Chondrocyte (in vitro differentiated cells): ENCODE measurements around the gene MRPL37. TPM values are rescaled to one million over a fixed set of nuclear protein-coding genes. Genes with fewer than 3 reads are reported as not detected.
"Not testable (repeated sequence)": the region's sequence is repeated elsewhere in the genome, so short reads cannot be mapped to it uniquely, and the experiment has no call there.

Source experiments
- DNase-seq: peaks from one replicate; pipeline ENCODE4 v3.0.0; 2021; ENCODE audit warnings: mixed read lengths, low spot score
- H3K27ac Mint-ChIP-seq: one replicate; pipeline ENCODE4 v1.8.0; 2021; ENCODE audit warnings: mild to moderate bottlenecking, moderate library complexity, mixed read lengths; ENCODE audit not compliant: unreplicated experiment
- H3K27me3 Mint-ChIP-seq: 2 replicates; pipeline ENCODE4 v1.8.0; 2021; ENCODE audit warnings: low read depth, mixed read lengths
- H3K36me3 Mint-ChIP-seq: 2 replicates; pipeline ENCODE4 v1.8.0; 2021; ENCODE audit warnings: low read depth, mixed read lengths
- H3K4me1 Mint-ChIP-seq: 2 replicates; pipeline ENCODE4 v1.8.0; 2021; ENCODE audit warnings: low read depth, mild to moderate bottlenecking, mixed read lengths
- H3K4me3 Mint-ChIP-seq: one replicate; pipeline ENCODE4 v1.8.0; 2021; ENCODE audit warnings: mild to moderate bottlenecking, moderate library complexity, mixed read lengths; ENCODE audit not compliant: unreplicated experiment
- H3K9me3 Mint-ChIP-seq: 2 replicates; pipeline ENCODE4 v1.8.0; 2021; ENCODE audit warnings: low read depth, mixed read lengths
- CTCF ChIP-seq: fragments of 200-600 bp; sonication (generic); IDR thresholded peaks from 2 replicates; pipeline ENCODE4 v1.5.0; 2021; ENCODE audit warnings: antibody characterized with exemption, mild to moderate bottlenecking, moderate library complexity
- total RNA-seq: library from RNA; stranded (reverse); gene quantifications from 3 replicates; pipeline ENCODE4 v1.2.1, GENCODE V29; 2021

MRPL37 gene
- total RNA-seq, 1 donor from 2014 or later: 66.9 TPM

GRCh38 chr1:54204199-54204598 lies 4.2 kb downstream of the MRPL37 start:
- Mint-ChIP-seq H3K27ac (no peak overlapping the region), H3K36me3 (peaks cover 21% of the 10 kb centered on the region), H3K9me3 (no peaks in the 10 kb centered on the region), H3K4me1 (peaks cover 32% of the 10 kb centered on the region), H3K4me3 (no peak overlapping the region), H3K27me3 (no peaks in the 10 kb centered on the region)
- TF ChIP-seq CTCF: no peak
- DNase-seq: no peak

- Mint-ChIP-seq H3K4me3 (no peak overlapping the region), H3K27me3 (no peaks in the 10 kb centered on the region), H3K4me1 (peaks cover 5% of the 10 kb centered on the region), H3K9me3 (no peaks in the 10 kb centered on the region), H3K36me3 (peaks cover 40% of the 10 kb centered on the region), H3K27ac (no peak overlapping the region)
- no peak for TF ChIP-seq CTCF
- no peak for DNase-seq
These were observed 7.3 kb downstream of the MRPL37 start for GRCh38 chr1:54207287-54207686.

GRCh38 chr1:54207896-54208295 lies 7.9 kb downstream of the MRPL37 start:
- H3K9me3 Mint-ChIP-seq, H3K4me3 Mint-ChIP-seq, H3K27ac Mint-ChIP-seq, H3K27me3 Mint-ChIP-seq, H3K4me1 Mint-ChIP-seq, DNase-seq: not testable (repeated sequence)
- H3K36me3 Mint-ChIP-seq: peaks cover 44% of the 10 kb centered on the region

- Mint-ChIP-seq H3K36me3 (peaks cover 54% of the 10 kb centered on the region), H3K9me3 (no peaks in the 10 kb centered on the region), H3K27me3 (no peaks in the 10 kb centered on the region), H3K4me3 (no peak overlapping the region), H3K27ac (no peak overlapping the region), H3K4me1 (no peaks in the 10 kb centered on the region)
- TF ChIP-seq CTCF: no peak
- DNase-seq: no peak
These were observed 12.9 kb downstream of the MRPL37 start for GRCh38 chr1:54212872-54213271.

GRCh38 chr1:54215523-54215922 lies 15.6 kb downstream of the MRPL37 start:
- Mint-ChIP-seq H3K36me3 (peaks cover 50% of the 10 kb centered on the region), H3K9me3 (no peaks in the 10 kb centered on the region), H3K4me1 (peaks cover 15% of the 10 kb centered on the region), H3K27ac (no peak overlapping the region), H3K27me3 (no peaks in the 10 kb centered on the region), H3K4me3 (no peak overlapping the region)
- DNase-seq: no peak
- no peak for TF ChIP-seq CTCF

GRCh38 chr1:54218883-54219687 lies 19.1 kb downstream of the MRPL37 start:
- TF ChIP-seq CTCF: peak; percentile 28
- H3K4me3 Mint-ChIP-seq: no peak overlapping the region
- no peaks in the 10 kb centered on the region for H3K9me3 Mint-ChIP-seq
- H3K27ac Mint-ChIP-seq: peak overlapping the region; percentile 46
- no peaks in the 10 kb centered on the region for H3K27me3 Mint-ChIP-seq
- no peak for DNase-seq
- peaks cover 15% of the 10 kb centered on the region for H3K4me1 Mint-ChIP-seq
- H3K36me3 Mint-ChIP-seq: peaks cover 33% of the 10 kb centered on the region
